Mononuclear cell (primary cell): ENCODE data around the gene ERH. TPM values are rescaled to one million over a fixed set of nuclear protein-coding genes. Genes with fewer than 3 reads are reported as not detected.

Experiments used
- H3K27me3 ChIP-seq: 2 replicates; pipeline ENCODE4 v1.6.0; 2011; ENCODE audit warnings: low read length, control low read depth; ENCODE audit not compliant: insufficient read depth
- H3K4me1 ChIP-seq: 2 replicates; pipeline ENCODE4 v1.5.1; 2011; ENCODE audit warnings: mild to moderate bottlenecking, low read length, control low read depth; ENCODE audit not compliant: insufficient read depth
- H3K4me3 ChIP-seq: 2 replicates; pipeline ENCODE4 v1.5.1; 2011; ENCODE audit warnings: mild to moderate bottlenecking, low read length, moderate library complexity
- H3K9me3 ChIP-seq: 2 replicates; pipeline ENCODE4 v1.5.1; 2011; ENCODE audit warnings: low read depth, mild to moderate bottlenecking, control low read depth, low read length
- total RNA-seq: library from RNA; depleted of rRNA; stranded (reverse); fragments of >200 nt; gene quantifications from one replicate; pipeline ENCODE4 v1.2.3, GENCODE V29; 2012

Gene ERH
- total RNA-seq, 1 donor = 61.7 TPM

- no peaks in the 10 kb centered on the region for H3K9me3 ChIP-seq
- H3K4me1 ChIP-seq = no peaks in the 10 kb centered on the region
- no peak overlapping the region for H3K4me3 ChIP-seq
Observed at GRCh38 chr14:69334576-69334975, 63.5 kb downstream of the ERH start.

DNA sequence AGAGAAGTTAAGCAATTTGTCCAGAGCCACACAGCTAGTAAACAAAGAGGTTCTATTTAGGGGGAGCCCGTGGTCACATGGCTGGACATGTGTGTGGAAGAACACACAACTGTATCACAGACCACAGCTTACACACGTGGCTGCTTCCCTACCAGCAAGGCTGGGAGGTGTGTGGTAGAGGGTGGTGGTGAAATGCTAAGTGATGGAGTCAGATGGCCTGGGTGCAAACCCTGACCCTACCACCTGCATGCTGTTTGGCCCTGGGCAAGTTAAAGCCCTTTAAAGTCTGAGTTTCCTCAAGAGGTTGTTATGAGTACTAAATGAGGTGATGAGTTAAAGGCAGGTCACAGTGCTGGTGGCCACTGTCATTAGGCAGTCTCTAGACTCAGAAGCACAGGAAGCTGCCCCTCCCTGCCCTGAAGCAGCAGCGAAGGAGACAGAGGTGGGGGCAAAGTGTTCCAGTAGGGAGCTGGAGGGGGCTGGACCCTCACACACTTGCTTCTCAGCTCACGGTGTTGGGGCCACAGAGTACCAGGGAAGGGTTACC lies 64.2 kb downstream of the ERH start:
- Histone ChIP-seq H3K4me3 (no peak overlapping the region), H3K9me3 (no peaks in the 10 kb centered on the region), H3K4me1 (no peaks in the 10 kb centered on the region), H3K27me3 (no peaks in the 10 kb centered on the region)

More at GRCh38 chr14:69334576-69334975, 63.5 kb downstream of the ERH start:
- H3K27me3 ChIP-seq = no peaks in the 10 kb centered on the region

DNA sequence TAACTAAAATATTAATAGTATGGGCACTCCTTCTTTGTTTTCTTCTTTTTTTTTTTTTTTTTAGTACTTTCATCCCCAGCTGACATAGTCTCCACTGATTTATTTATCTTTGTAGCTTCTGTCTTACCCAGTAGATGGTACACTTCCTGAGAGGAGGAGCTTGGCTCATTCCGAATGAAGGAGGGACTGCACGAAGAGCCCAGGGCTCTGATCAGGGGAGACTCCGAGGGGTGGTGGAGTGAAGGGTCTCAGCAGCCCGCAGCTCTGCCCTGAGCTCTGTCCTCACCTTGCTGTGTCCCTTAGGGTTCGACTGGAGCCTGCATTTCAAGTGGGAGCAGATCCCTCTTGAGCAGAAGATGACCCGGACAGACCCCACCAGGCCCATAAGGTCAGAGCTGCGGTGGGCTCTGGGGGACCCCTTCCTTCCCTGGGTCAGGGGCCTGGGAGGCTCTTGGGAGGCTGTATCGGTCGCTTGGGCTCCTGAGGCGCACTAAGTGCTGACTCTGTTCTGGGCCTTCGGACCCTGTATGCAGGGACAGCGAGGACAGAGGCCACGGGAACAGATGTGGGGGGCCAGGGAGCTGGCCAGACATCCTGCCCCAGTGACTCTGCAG lies 65.2 kb downstream of the ERH start:
- Histone ChIP-seq H3K27me3 (no peaks in the 10 kb centered on the region), H3K4me3 (no peak overlapping the region), H3K4me1 (no peaks in the 10 kb centered on the region), H3K9me3 (no peaks in the 10 kb centered on the region)

GRCh38 chr14:69331206-69331605 lies 66.9 kb downstream of the ERH start:
- H3K4me3 ChIP-seq = no peak overlapping the region
- no peaks in the 10 kb centered on the region for H3K9me3 ChIP-seq
- no peaks in the 10 kb centered on the region for H3K4me1 ChIP-seq
- no peaks in the 10 kb centered on the region for H3K27me3 ChIP-seq

Other genes starting within 250 kb of the ERH start
- 42.2 TPM for gene DCAF5, start 245.2 kb downstream of the ERH start, total RNA-seq
- 2.9 TPM for gene EXD2, start 206.8 kb downstream of the ERH start, total RNA-seq
- not detected for gene GALNT16, start 138.1 kb downstream of the ERH start, total RNA-seq
- 37.2 TPM for gene SLC39A9, start 393 bp upstream of the ERH start, total RNA-seq
- gene PLEKHD1, start 86.4 kb upstream of the ERH start, total RNA-seq = 0.31 TPM
- gene CCDC177, start 176.6 kb upstream of the ERH start, total RNA-seq = not detected
- gene SUSD6, start 213.3 kb upstream of the ERH start, total RNA-seq = 63.2 TPM